Measurements from ENCODE around the gene IRF2BP2. TPM values are rescaled to one million over a fixed set of nuclear protein-coding genes. Genes with fewer than 3 reads are reported as not detected.

The IRF2BP2 gene
- total RNA-seq, 1 donor from 2014 or later: 170 TPM

GRCh38 chr1:234624724-234625117, 14.7 kb upstream of the IRF2BP2 start:
- no peak overlapping the region for H3K4me3 Mint-ChIP-seq (ENCODE audit: unreplicated experiment)
- peaks cover 52% of the 10 kb centered on the region for H3K4me1 Mint-ChIP-seq (ENCODE audit: unreplicated experiment)
- no peaks in the 10 kb centered on the region for H3K36me3 Mint-ChIP-seq (ENCODE audit: unreplicated experiment)
- no peak for TF ChIP-seq CTCF (IDR thresholded peaks at IDR 0.05)
- no peak overlapping the region for H3K27ac Mint-ChIP-seq (ENCODE audit: unreplicated experiment)
- no peak for DNase-seq (ENCODE audit: extremely low spot score, unreplicated experiment)
- no peaks in the 10 kb centered on the region for H3K9me3 Mint-ChIP-seq (ENCODE audit: unreplicated experiment)
- H3K27me3 Mint-ChIP-seq (ENCODE audit: unreplicated experiment): no peaks in the 10 kb centered on the region

DNA sequence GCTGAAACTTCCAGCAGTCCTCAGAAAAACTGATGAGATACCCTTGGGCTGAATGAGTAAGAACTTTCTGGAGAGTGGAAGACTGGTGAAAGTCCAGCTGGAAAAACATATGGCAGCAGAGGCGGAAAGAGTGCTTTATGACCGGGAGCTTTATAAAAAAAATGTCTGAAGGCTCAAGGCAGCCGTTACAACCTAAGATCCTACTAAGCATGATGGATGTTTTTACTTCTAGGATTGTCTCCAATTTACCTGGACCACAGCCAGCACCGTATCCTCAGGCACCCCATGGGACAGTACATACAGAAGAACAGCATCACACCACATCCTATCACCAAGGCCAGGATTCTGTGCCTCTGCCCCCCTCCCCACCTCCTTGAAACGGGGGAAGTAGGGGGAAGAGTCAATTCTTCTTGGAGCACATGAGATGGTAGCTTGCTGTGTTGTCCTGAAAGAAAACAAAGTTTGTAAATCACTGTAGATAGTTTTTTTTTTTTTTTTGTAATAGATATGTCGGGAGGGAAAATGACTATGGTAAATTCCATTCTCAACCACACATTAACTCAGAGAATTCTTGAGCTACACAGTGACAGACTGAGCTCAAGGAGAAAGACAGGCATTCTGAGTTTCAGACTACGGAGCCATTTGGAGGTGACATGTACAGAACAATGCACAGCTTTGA, 11.8 kb upstream of the IRF2BP2 start:
- peak overlapping the region; percentile 96 for H3K27ac Mint-ChIP-seq (ENCODE audit: unreplicated experiment)
- no peaks in the 10 kb centered on the region for H3K27me3 Mint-ChIP-seq (ENCODE audit: unreplicated experiment)
- no peaks in the 10 kb centered on the region for H3K9me3 Mint-ChIP-seq (ENCODE audit: unreplicated experiment)
- H3K4me3 Mint-ChIP-seq (ENCODE audit: unreplicated experiment): peak overlapping the region; percentile 30
- TF ChIP-seq CTCF (IDR thresholded peaks at IDR 0.05): no peak
- peak; percentile 91 for DNase-seq (ENCODE audit: extremely low spot score, unreplicated experiment)
- H3K36me3 Mint-ChIP-seq (ENCODE audit: unreplicated experiment): no peaks in the 10 kb centered on the region
- peaks cover 66% of the 10 kb centered on the region for H3K4me1 Mint-ChIP-seq (ENCODE audit: unreplicated experiment)

- Mint-ChIP-seq H3K27me3 (ENCODE audit: unreplicated experiment) (no peaks in the 10 kb centered on the region), H3K9me3 (ENCODE audit: unreplicated experiment) (no peaks in the 10 kb centered on the region), H3K27ac (ENCODE audit: unreplicated experiment) (peak overlapping the region; percentile 96), H3K36me3 (ENCODE audit: unreplicated experiment) (no peaks in the 10 kb centered on the region), H3K4me1 (ENCODE audit: unreplicated experiment) (peaks cover 73% of the 10 kb centered on the region), H3K4me3 (ENCODE audit: unreplicated experiment) (no peak overlapping the region)
- no peak for TF ChIP-seq CTCF (IDR thresholded peaks at IDR 0.05)
- DNase-seq (ENCODE audit: extremely low spot score, unreplicated experiment): no peak
Observed at GRCh38 chr1:234621127-234621468, 11.1 kb upstream of the IRF2BP2 start.

- peaks cover 74% of the 10 kb centered on the region for H3K4me1 Mint-ChIP-seq (ENCODE audit: unreplicated experiment)
- H3K9me3 Mint-ChIP-seq (ENCODE audit: unreplicated experiment): no peaks in the 10 kb centered on the region
- H3K36me3 Mint-ChIP-seq (ENCODE audit: unreplicated experiment): no peaks in the 10 kb centered on the region
- no peak overlapping the region for H3K4me3 Mint-ChIP-seq (ENCODE audit: unreplicated experiment)
- peak overlapping the region; percentile 96 for H3K27ac Mint-ChIP-seq (ENCODE audit: unreplicated experiment)
- TF ChIP-seq CTCF (IDR thresholded peaks at IDR 0.05): no peak
- H3K27me3 Mint-ChIP-seq (ENCODE audit: unreplicated experiment): no peaks in the 10 kb centered on the region
- no peak for DNase-seq (ENCODE audit: extremely low spot score, unreplicated experiment)
Observed at GRCh38 chr1:234620272-234621126, 10.5 kb upstream of the IRF2BP2 start.

GRCh38 chr1:234619794-234620247, 9.8 kb upstream of the IRF2BP2 start:
- peaks cover 71% of the 10 kb centered on the region for H3K4me1 Mint-ChIP-seq (ENCODE audit: unreplicated experiment)
- H3K9me3 Mint-ChIP-seq (ENCODE audit: unreplicated experiment): no peaks in the 10 kb centered on the region
- DNase-seq (ENCODE audit: extremely low spot score, unreplicated experiment): no peak
- no peak overlapping the region for H3K4me3 Mint-ChIP-seq (ENCODE audit: unreplicated experiment)
- TF ChIP-seq CTCF (IDR thresholded peaks at IDR 0.05): no peak
- no peaks in the 10 kb centered on the region for H3K36me3 Mint-ChIP-seq (ENCODE audit: unreplicated experiment)
- peak overlapping the region; percentile 96 for H3K27ac Mint-ChIP-seq (ENCODE audit: unreplicated experiment)
- H3K27me3 Mint-ChIP-seq (ENCODE audit: unreplicated experiment): no peaks in the 10 kb centered on the region
